ENCODE results near the gene GDF11.
A peak's percentile ranks its signal among the peaks of the same experiment; 100 is the strongest.
"Not testable (repeated sequence)": the region's sequence is repeated elsewhere in the genome, so short reads cannot be mapped to it uniquely, and the experiment has no call there.

GDF11 gene

DNA sequence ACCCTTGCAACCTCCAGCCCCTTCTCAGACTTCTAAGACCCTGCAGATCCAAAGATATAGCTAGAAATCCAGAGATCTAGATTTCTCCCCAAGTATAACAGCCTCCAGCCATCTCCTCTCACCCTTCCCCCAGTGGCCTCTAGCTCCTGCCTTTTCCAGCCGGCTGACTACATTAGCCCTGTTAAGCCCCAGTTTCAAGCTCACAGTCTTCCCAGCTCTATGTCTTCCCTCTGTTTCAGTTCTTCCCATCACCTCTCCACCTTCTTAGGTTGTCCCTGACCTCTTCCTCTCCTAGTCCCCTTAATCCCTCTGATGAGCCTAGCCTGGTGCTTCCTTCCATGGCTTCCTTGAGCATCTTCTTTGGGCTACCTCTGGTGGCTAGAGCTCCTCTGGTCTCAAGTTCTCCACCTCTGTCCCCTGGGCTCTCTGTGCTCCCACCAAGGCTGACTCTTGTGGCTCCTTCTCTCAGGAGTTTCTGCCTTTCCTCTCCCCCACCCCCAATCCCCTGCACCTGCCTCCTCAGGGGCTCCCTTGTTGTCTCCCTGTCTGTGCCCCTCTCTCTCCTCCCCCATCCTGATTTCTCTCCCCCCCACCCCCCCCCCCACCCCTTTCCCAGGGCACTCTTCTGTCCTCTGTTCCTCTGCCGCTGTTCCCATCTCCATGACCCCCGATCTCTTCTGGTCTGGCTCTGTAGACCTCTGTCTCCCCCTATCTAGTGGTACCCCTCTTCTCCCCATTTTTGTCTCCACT lies 816 bp upstream of the GDF11 start:
- no peak for DNase-seq (ENCODE audit: low read depth in 2 of 2)

DNA sequence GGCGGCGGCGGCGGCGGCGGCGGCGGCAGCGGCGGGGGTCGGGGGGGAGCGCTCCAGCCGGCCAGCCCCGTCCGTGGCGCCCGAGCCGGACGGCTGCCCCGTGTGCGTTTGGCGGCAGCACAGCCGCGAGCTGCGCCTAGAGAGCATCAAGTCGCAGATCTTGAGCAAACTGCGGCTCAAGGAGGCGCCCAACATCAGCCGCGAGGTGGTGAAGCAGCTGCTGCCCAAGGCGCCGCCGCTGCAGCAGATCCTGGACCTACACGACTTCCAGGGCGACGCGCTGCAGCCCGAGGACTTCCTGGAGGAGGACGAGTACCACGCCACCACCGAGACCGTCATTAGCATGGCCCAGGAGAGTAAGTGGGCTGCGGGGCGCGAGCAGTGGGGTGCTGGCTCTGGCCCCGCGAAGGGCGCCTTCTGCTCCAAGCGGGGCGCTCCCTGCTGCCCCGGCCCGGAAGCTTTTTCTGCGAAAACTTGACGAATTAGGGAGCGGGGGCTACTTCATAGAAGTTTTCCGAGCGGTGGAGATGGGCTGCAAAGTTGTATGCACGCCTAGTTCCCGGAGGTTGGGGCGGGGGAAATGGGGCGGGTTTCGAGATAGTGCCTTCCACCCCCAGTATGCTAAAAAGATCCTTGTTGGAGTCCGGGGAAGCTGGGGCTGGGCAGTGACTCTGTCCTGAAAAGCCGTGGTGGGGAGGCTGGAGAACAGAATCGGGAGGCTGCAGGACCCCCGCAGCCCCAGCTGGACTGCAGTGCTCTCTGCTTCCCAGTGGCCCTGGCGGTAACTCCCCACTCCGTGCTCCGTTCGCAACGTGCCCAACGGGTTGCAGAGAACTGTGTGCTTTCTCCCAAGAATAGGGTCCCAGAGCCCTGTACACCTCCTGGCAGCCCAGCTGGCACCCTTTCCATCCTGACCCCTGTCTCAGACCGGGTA lies 751 bp downstream of the GDF11 start:
- DNase-seq (ENCODE audit: low read depth in 2 of 2): peak in 1 of 2 donors; percentile 38

DNA sequence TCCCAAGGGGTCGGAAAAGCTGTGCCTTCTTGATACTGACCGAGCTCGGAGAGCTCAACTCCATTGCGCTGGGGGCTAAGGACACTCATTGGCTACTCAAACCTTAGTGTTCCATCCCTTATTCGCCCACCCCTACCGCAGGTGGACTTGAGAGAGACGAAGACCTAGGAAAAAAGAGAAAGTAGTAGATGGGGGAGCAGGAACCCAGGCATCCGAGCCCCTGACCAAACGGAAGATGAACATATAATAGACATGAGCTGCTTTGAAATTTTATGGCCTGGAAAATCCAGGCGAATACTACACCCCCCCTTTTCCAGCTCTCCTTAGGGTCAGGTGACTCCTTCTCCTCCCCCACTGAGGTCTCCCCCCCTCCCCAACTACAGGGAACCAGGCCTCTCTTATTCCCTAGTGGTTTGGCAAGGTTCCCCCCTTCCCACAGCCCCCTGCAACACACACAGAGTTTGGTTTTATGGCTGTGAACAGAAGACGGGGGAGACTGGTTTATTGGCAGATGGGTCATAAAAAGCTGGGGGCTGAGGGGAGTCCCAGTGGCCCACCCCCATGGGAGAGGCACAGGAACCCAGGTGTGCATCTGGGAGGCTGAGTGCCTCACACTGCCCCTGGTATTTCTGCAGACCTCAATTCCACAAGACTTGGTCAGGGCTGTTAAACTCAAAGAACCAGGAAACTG lies 1.6 kb downstream of the GDF11 start:
- DNase-seq (ENCODE audit: low read depth in 2 of 2): no peak

GRCh38 chr12:55745361-55746173 lies 2.6 kb downstream of the GDF11 start:
- no peak for DNase-seq (ENCODE audit: low read depth in 2 of 2)

- no peak for DNase-seq (ENCODE audit: low read depth in 2 of 2)
Observed at GRCh38 chr12:55746174-55746912, 3.4 kb downstream of the GDF11 start.

DNA sequence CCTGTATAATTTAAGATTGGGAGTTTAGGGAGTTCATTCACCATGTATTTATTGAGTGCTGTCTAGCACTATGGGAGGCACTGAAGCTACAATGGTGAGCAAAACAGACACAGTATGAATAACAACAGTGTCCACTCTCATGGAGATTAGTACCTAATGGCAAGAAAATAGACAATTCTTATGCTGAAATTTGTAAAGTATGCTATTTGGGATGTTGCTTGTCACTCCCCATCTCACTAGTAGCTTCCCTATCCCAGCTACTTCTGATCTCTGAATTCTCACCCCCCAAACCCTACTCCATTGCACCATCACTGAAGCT lies 4.0 kb downstream of the GDF11 start:
- DNase-seq (ENCODE audit: low read depth in 2 of 2): no peak

- DNase-seq (ENCODE audit: low read depth in 2 of 2): no peak
Observed at GRCh38 chr12:55748230-55748993, 5.5 kb downstream of the GDF11 start.

DNA sequence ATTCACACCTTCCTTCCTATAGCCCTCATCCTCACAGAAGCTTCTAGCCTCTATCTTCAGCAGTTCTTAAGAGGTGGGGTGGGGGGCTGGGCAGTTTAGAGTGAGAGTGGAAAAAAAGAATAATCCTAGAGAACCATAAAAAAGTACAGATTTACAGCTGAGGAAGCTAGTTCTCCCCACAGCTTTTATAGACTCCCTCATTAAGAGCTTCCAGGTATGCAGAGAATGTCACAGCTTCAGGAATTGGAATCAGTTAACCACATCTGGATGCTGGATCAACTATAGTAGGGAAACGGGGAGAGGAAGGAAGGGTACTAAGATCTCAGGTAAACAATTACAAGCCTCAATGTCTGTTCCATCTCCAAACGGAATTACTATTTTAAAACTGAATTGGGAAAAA lies 12.3 kb downstream of the GDF11 start:
- no peak for DNase-seq (ENCODE audit: low read depth in 2 of 2)

DNA sequence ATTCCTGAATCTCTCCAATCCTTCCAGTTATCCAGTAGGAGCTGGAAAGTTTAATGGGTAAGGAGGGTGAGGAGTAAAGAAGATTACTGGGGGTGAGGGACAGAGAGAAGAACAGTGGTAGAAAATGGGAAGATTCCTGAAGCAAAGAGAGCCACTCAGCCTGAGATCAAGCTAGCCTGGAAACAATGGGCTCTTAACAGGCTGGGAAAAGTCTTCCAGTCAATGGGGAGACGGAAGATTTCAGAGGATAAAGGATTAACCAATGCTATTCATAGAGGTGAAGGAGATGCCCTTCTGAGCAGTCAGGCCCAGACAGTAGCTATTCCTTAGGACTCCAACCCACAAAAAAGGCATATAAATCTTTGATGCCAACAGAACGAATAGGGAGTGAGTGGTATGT lies 14.8 kb downstream of the GDF11 start:
- no peak for DNase-seq (ENCODE audit: low read depth in 2 of 2)

- DNase-seq (ENCODE audit: low read depth in 2 of 2): not testable (repeated sequence)
Observed at GRCh38 chr12:55758575-55758974, 15.7 kb downstream of the GDF11 start.

DNA sequence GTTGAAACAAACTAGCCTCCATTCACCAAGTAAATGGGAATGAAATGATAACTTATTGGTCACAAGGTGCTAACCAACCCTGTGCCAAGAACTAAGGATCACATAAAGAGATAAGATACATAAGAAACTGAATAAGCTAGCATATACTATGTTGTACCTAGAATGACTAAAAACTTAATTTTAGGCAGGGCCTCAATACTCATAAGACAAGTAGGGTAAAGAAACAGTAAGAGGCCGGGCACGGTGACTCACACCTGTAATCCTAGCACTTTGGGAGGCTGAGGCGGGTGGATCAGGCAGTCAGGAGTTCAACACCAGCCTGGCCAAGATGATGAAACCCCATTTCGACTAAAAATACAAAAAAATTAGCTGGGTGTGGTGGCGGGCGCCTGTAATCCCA lies 17.7 kb downstream of the GDF11 start:
- DNase-seq (ENCODE audit: low read depth in 2 of 2): peak; percentile 14 to 62

GRCh38 chr12:55762646-55763045 lies 19.7 kb downstream of the GDF11 start:
- DNase-seq (ENCODE audit: low read depth in 2 of 2): no peak

- DNase-seq (ENCODE audit: low read depth in 2 of 2): no peak
Observed at GRCh38 chr12:55765736-55766290, 22.9 kb downstream of the GDF11 start.

- DNase-seq (ENCODE audit: low read depth in 2 of 2): no peak
Observed at GRCh38 chr12:55767156-55767555, 24.2 kb downstream of the GDF11 start.

- no peak for DNase-seq (ENCODE audit: low read depth in 2 of 2)
Observed at GRCh38 chr12:55771736-55772135, 28.8 kb downstream of the GDF11 start.

GRCh38 chr12:55777856-55778255 lies 34.9 kb downstream of the GDF11 start:
- no peak for DNase-seq (ENCODE audit: low read depth in 2 of 2)

- no peak for DNase-seq (ENCODE audit: low read depth in 2 of 2)
Observed at GRCh38 chr12:55780685-55781084, 37.8 kb downstream of the GDF11 start.

DNA sequence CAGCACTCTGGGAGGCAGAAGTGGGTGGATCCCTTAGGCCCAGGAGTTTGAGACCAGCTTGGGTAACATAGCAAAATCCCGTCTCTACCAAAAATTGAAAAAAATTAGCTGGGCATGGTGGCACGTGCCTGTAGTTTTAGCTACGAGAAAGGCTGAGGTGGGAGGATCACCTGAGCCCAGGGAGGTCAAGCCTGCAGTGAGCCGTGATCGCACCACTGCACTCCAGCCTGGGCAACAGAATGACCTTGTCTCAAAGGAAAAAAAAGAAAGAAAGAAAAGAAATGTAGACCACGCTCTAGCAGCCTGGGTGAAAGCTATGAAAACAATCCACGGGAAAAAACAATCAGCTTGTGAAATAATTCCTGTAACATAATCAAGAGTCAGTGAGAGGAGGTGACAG lies 45.6 kb downstream of the GDF11 start:
- no peak for DNase-seq (ENCODE audit: low read depth in 2 of 2)

DNA sequence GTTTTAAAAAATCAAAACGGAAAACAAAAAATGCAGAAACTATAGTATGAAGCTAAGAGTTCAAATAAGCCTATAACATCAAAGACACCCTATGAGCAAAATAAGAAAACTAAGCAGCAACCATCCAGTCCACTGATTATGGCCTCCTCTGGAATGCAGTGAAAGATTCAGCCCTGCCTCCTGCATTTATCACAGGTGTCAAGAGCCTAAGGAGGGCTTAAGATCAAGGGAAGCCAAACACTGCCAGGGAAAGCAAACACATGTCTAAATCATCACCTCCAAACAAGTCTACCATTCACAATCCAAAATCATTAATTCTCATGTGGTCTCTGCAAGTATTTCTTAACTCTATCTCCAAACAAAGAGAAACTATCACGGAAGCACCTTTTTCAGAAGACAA lies 46.2 kb downstream of the GDF11 start:
- no peak for DNase-seq (ENCODE audit: low read depth in 2 of 2)

DNA sequence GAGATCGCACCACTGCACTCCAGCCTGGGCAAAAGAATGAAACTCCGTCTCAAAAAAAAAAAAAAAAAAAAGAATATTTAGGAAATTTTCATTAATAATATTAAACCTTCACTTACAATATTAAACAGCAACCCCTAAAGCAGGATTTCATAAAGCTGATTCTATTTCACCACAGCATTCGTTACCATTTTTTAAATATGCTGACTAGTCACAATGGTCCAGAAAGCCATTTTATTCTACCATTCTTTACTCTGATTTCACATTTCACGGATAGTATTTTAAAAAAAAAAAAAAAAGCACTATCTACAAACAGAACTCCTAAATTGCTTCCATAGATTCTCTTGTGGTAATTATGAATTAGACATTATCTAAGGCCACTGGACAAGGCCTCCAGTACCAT lies 47.0 kb downstream of the GDF11 start:
- DNase-seq (ENCODE audit: low read depth in 2 of 2): no peak
